Heart left ventricle (tissue), 16 donors: ENCODE results near the gene CCT3. TPM values are rescaled to one million over a fixed set of nuclear protein-coding genes. Genes with fewer than 3 reads are reported as not detected.

Source experiments
- ATAC-seq, 4 donors: fragments of 200-7000 bp; cut with Tn5 transposase; one replicate each; pipeline ENCODE4 v1.9.1; 2020 to 2022; ENCODE audit warnings: moderate library complexity in 4 of 4, mild to moderate bottlenecking in 3 of 4, moderate number of reproducible peaks in 1 of 4
- DNase-seq, 5 donors: peaks; one replicate each; pipeline ENCODE4 v3.0.0-alpha.2; 2020
- H3K27ac ChIP-seq, 12 donors: fragments of 200-600 bp; sonication (generic) in 4 of 12; one replicate each; pipeline versions ENCODE4 v1.5.0 to v1.8.0; 2016 to 2022; ENCODE audit warnings: mild to moderate bottlenecking in 2 of 12
- H3K27me3 ChIP-seq, 9 donors: fragments of 200-600 bp; sonication (generic) in 2 of 9; one replicate each; pipeline versions ENCODE4 v1.5.1 to v1.8.0; 2016 to 2022; ENCODE audit warnings: mild to moderate bottlenecking in 3 of 9
- H3K36me3 ChIP-seq, 9 donors: fragments of 200-600 bp; sonication (generic) in 2 of 9; one replicate each; pipeline versions ENCODE4 v1.5.0 to v1.8.0; 2018 to 2022; ENCODE audit warnings: mild to moderate bottlenecking in 2 of 9
- H3K4me1 ChIP-seq, 12 donors: fragments of 200-600 bp; sonication (generic) in 4 of 12; one replicate each; pipeline versions ENCODE4 v1.5.0 to v1.8.0; 2016 to 2022; ENCODE audit warnings: mild to moderate bottlenecking in 3 of 12
- H3K4me3 ChIP-seq, 12 donors: fragments of 200-600 bp; sonication (generic) in 4 of 12; one replicate each; pipeline versions ENCODE4 v1.5.0 to v1.8.0; 2017 to 2022; ENCODE audit warnings: mild to moderate bottlenecking in 9 of 12, moderate library complexity in 4 of 12
- H3K9me3 ChIP-seq, 12 donors: fragments of 200-600 bp; sonication (generic) in 4 of 12; one replicate each; pipeline versions ENCODE4 v1.5.0 to v1.8.0; 2016 to 2022; ENCODE audit warnings: mild to moderate bottlenecking in 1 of 12
- CTCF ChIP-seq, 12 donors: fragments of 200-600 bp; sonication (generic) in 4 of 12; IDR thresholded peaks; one replicate each; pipeline versions ENCODE4 v1.5.0 to v1.8.0; 2018 to 2022; ENCODE audit warnings: antibody characterized with exemption in 12 of 12, mild to moderate bottlenecking in 5 of 12
- POLR2A ChIP-seq, 2 donors: fragments of 450-650 bp; IDR thresholded peaks; one replicate each; pipeline ENCODE4 v1.6.1; 2017; ENCODE audit warnings: antibody characterized with exemption in 2 of 2, mild to moderate bottlenecking in 2 of 2, moderate library complexity in 2 of 2
- WGBS, 4 donors: extraction: QIAGEN DNeasy Blood & Tissue Kit in 2 of 4; methylation state at CpG; one replicate each; pipeline versions ENCODE4 v1.1.5 to v1.1.7; 2013 to 2018; 5-methylcytosine and 5-hydroxymethylcytosine counted together
- intact Hi-C, 10 donors: fragments of 100-400 bp; cut with DNase I; formaldehyde crosslinking; loops; one replicate each; pipeline versions ENCODE4 v1.11.1 to v1.14.2; 2022
- polyA plus RNA-seq, 2 donors: library from polyadenylated mRNA; stranded (reverse); fragments of 200-250 nt; gene quantifications; one replicate each; pipeline ENCODE4 v1.2.3, GENCODE V29; 2013
- total RNA-seq, 9 donors: library from RNA; depleted of rRNA in 2 of 9; stranded (reverse); fragments of >200 nt in 2 of 9; fragmentation: NEBNext Ultra II Directional in 3 of 9; extraction: Animal tissue kit (Norgen Biotek cat#: 25700) in 3 of 9; gene quantifications; one replicate each; pipeline versions ENCODE4 v1.1.0 to v1.2.4, GENCODE V29; 2016 to 2023
- donor health status: ischemic (EF 13 %, LVEDD 7.1; RV severe dilation, severe dysfunction).
- donor health status: healthy with polysubstance abuse.
- donor health status: DM: no; HTN: yes; CAD: no.
- donor health status: DM: no; HTN: no; CAD: no.
- donor health status: ischemic (EF 25% LVEDD 6.9; RV normal size, moderate dysfunction).
- donor health status: ischemic (EF 25% LVEDD 5.7; RV mildly dilated, moderate dysfunction).
- donor health status: healthy.
- donor health status: DM: yes; HTN: yes; CAD: no.
- donor health status: ischemic (EF 35%, LVEDD 5.7; RV mildly dilated, moderate dysfunction).
- donor health status: nonischemic (EF 11% LVEDD 7.7; RV severe dilation, severe dysfunction).
- donor health status: DM: yes; HTN: yes; CAD: no.
- donor health status: PGD.
- donor health status: ischemic (EF 29% LVEDD 5.4; RV normal size, mild dysfunction).
- donor health status: nonischemic (EF 23%, LVEDD 6.1; RV moderate dilation, normal function).

CCT3 gene
- total and polyA plus RNA-seq, 11 donors = 83.1 to 246 (median 143) TPM

GRCh38 chr1:156360534-156360933, 22.4 kb upstream of the CCT3 start:
- H3K36me3 ChIP-seq = no peaks in the 10 kb centered on the region
- intact Hi-C loops = no loop called here
- peaks cover 0 to 6% (median 0%) of the 10 kb centered on the region in 12 donors for H3K4me1 ChIP-seq
- H3K27me3 ChIP-seq = peaks cover 0 to 47% (median 18%) of the 10 kb centered on the region in 9 donors
- DNase-seq (no peak), ATAC-seq (no peak)
- TF ChIP-seq CTCF (IDR thresholded peaks at IDR 0.05) (no peak), POLR2A (IDR thresholded peaks at IDR 0.05) (no peak)
- H3K27ac ChIP-seq = no peak overlapping the region
- no peak overlapping the region for H3K4me3 ChIP-seq
- 93 to 96% (median 94%) methylated on average over 11 of the region's 11 CpGs for WGBS, 4 donors
- no peaks in the 10 kb centered on the region for H3K9me3 ChIP-seq

GRCh38 chr1:156359973-156360372, 21.9 kb upstream of the CCT3 start:
- no peak overlapping the region for H3K4me3 ChIP-seq
- H3K9me3 ChIP-seq = no peaks in the 10 kb centered on the region
- peaks cover 0 to 50% (median 21%) of the 10 kb centered on the region in 9 donors for H3K27me3 ChIP-seq
- DNase-seq = no peak
- no peaks in the 10 kb centered on the region for H3K36me3 ChIP-seq
- no peak for TF ChIP-seq CTCF (IDR thresholded peaks at IDR 0.05)
- no peak for TF ChIP-seq POLR2A (IDR thresholded peaks at IDR 0.05)
- intact Hi-C loops = loop anchor here in 1 of 10 donors (10.0 kb wide), 1 partner anchor 85 kb away; no protein-coding TSS in a partner anchor
- peaks cover 0 to 6% (median 0%) of the 10 kb centered on the region in 12 donors for H3K4me1 ChIP-seq
- no peak for ATAC-seq
- 32 to 40% (median 35%) methylated on average over 6 of the region's 6 CpGs for WGBS, 4 donors
- no peak overlapping the region for H3K27ac ChIP-seq

GRCh38 chr1:156359249-156359648, 21.2 kb upstream of the CCT3 start:
- 90 to 98% (median 95%) methylated on average over 3 of the region's 3 CpGs for WGBS, 4 donors
- TF ChIP-seq POLR2A (IDR thresholded peaks at IDR 0.05) = no peak
- TF ChIP-seq CTCF (IDR thresholded peaks at IDR 0.05) = no peak
- ATAC-seq = no peak
- Histone ChIP-seq H3K27ac (no peak overlapping the region), H3K4me3 (no peak overlapping the region), H3K36me3 (no peaks in the 10 kb centered on the region), H3K9me3 (no peaks in the 10 kb centered on the region), H3K27me3 (peaks cover 0 to 44% (median 21%) of the 10 kb centered on the region in 9 donors), H3K4me1 (peaks cover 0 to 6% (median 0%) of the 10 kb centered on the region in 12 donors)
- DNase-seq = no peak
- intact Hi-C loops = loop anchor here in 1 of 10 donors (10.0 kb wide), 1 partner anchor 86 kb away; no protein-coding TSS in a partner anchor

- intact Hi-C loops = loop anchor here in 1 of 10 donors (10.0 kb wide), 1 partner anchor 86 kb away; no protein-coding TSS in a partner anchor
- Histone ChIP-seq H3K27ac (no peak overlapping the region), H3K9me3 (no peaks in the 10 kb centered on the region), H3K4me1 (peaks cover 0 to 6% (median 0%) of the 10 kb centered on the region in 12 donors), H3K36me3 (no peaks in the 10 kb centered on the region), H3K4me3 (no peak overlapping the region), H3K27me3 (peaks cover 0 to 40% (median 21%) of the 10 kb centered on the region in 9 donors)
- 86 to 87% (median 87%) methylated on average over 1 of the region's 1 CpG for WGBS, 4 donors
- no peak for DNase-seq
- ATAC-seq = no peak
- TF ChIP-seq POLR2A (IDR thresholded peaks at IDR 0.05) = no peak
These were observed 20.5 kb upstream of the CCT3 start for GRCh38 chr1:156358641-156359040.

GRCh38 chr1:156357977-156358376, 19.9 kb upstream of the CCT3 start:
- Histone ChIP-seq H3K27me3 (peaks cover 0 to 38% (median 21%) of the 10 kb centered on the region in 9 donors), H3K27ac (no peak overlapping the region), H3K9me3 (no peaks in the 10 kb centered on the region), H3K4me1 (peaks cover 0 to 6% (median 0%) of the 10 kb centered on the region in 12 donors), H3K36me3 (no peaks in the 10 kb centered on the region), H3K4me3 (no peak overlapping the region)
- intact Hi-C loops = loop anchor here in 1 of 10 donors (10.0 kb wide), 1 partner anchor 87 kb away; no protein-coding TSS in a partner anchor
- TF ChIP-seq CTCF (IDR thresholded peaks at IDR 0.05) (no peak), POLR2A (IDR thresholded peaks at IDR 0.05) (no peak)
- DNase-seq (no peak), ATAC-seq (no peak)
- 82 to 96% (median 93%) methylated on average over 2 of the region's 2 CpGs for WGBS, 4 donors
